SH-SY5Y (cell line): ENCODE results near the gene SUSD3.

Experiments
- GATA2 ChIP-seq: IDR thresholded peaks from 2 replicates; pipeline ENCODE4 v1.6.1; 2011; ENCODE audit warnings: mild to moderate bottlenecking, low read depth, low read length
- GATA3 ChIP-seq: IDR thresholded peaks from 2 replicates; pipeline ENCODE4 v1.6.1; 2011; ENCODE audit warnings: low read depth, mild to moderate bottlenecking, low read length, moderate library complexity

DNA sequence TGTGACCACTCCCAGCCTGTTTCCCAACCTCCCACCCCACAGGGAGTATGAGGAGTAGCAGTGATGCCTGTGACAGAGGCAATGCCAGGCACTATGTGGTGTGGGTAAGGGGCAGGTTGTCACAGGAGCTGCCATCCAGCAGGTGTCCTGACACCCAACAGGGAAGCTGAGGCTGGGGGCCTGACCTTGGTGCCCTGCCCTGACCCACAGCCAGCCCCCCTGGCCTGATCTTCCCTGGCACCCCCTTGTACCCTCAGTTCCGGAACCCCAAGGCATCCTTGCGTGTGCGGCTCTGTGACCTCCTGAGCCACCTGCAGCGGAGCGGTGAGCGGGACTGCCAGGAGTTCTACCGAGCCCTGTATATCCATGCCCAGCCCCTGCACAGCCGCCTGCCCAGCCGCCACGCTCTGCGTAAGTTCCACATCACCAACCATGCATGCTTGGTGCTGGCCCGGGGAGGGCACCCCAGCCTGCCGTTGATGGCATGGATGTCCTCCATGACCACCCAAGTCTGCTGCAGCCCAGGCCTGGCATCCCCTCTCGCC, 51.9 kb downstream of the SUSD3 start:
- no peak for TF ChIP-seq GATA2
- no peak for TF ChIP-seq GATA3
